Ovary (tissue), 9 donors: ENCODE measurements around the gene PTCH2. TPM values are rescaled to one million over a fixed set of nuclear protein-coding genes. Genes with fewer than 3 reads are reported as not detected.

Source experiments
- DNase-seq, 5 donors: peaks; one replicate each; pipeline ENCODE4 v3.0.0-alpha.2; 2019 to 2020
- H3K27ac ChIP-seq, 2 donors: fragments of 200-600 bp; one replicate each; pipeline versions ENCODE4 v1.5.1 to v1.8.0; 2019 to 2022
- H3K27me3 ChIP-seq: fragments of 200-600 bp; one replicate; pipeline ENCODE4 v1.8.0; 2022
- H3K36me3 ChIP-seq: fragments of 200-600 bp; sonication (generic); one replicate; pipeline ENCODE4 v1.5.1; 2019
- H3K4me1 ChIP-seq: one replicate; pipeline ENCODE4 v1.8.1; 2013; ENCODE audit warnings: mild to moderate bottlenecking, moderate library complexity; ENCODE audit not compliant: insufficient read depth
- H3K4me3 ChIP-seq: fragments of 200-600 bp; sonication (generic); one replicate; pipeline ENCODE4 v1.5.1; 2017
- H3K9me3 ChIP-seq, 2 donors: fragments of 200-600 bp in 1 of 2; sonication (generic) in 1 of 2; one replicate each; pipeline versions ENCODE4 v1.5.1 to v1.8.1; 2013 to 2019; ENCODE audit warnings: mild to moderate bottlenecking in 1 of 2, moderate library complexity in 1 of 2
- EP300 ChIP-seq: sonication (generic); formaldehyde crosslinking; IDR thresholded peaks from one replicate; pipeline ENCODE4 v1.6.1; 2017; ENCODE audit warnings: antibody characterized with exemption
- POLR2A ChIP-seq: fragments of 450-650 bp; IDR thresholded peaks from one replicate; pipeline ENCODE4 v1.6.1; 2017; ENCODE audit warnings: antibody characterized with exemption, mild to moderate bottlenecking, moderate library complexity
- WGBS, 3 donors: extraction: QIAGEN DNeasy Blood & Tissue Kit in 1 of 3; methylation state at CpG; one replicate each; pipeline versions ENCODE4 v1.1.5 to v1.1.7; 2013 to 2017; 5-methylcytosine and 5-hydroxymethylcytosine counted together
- intact Hi-C, 4 donors: fragments of 100-400 bp; cut with DNase I; formaldehyde crosslinking; loops; one replicate each; pipeline versions ENCODE4 v1.11.0 to v1.15.1; 2022 to 2023
- polyA plus RNA-seq, 2 donors: library from polyadenylated mRNA; stranded (reverse); fragments of 200-250 nt in 1 of 2; fragments of 350-450 nt in 1 of 2; fragmentation: Illumina TruSeq in 1 of 2; extraction: RNeasy Lipid Tissue Mini Kit (QIAGEN cat#74804) in 1 of 2; gene quantifications; one replicate each; pipeline ENCODE4 v1.2.3, GENCODE V29; 2013 to 2014
- small RNA-seq: library from RNA; depleted of rRNA; stranded (forward); fragments of <200 nt; gene quantifications from one replicate; pipeline ENCODE3, GENCODE V24; 2016
- total RNA-seq, 7 donors: library from RNA; depleted of rRNA in 2 of 7; stranded (reverse); fragments of >200 nt in 2 of 7; fragmentation: NEBNext Ultra II Directional in 3 of 7; extraction: Animal tissue kit (Norgen Biotek cat#: 25700) in 3 of 7; gene quantifications; one replicate each; pipeline versions ENCODE4 v1.1.0 to v1.2.4, GENCODE V29; 2016 to 2023
- TF ChIP-seq, protein P1 (sequence below), 3 donors: fragments of 450-650 bp in 2 of 3; fragments of 200-600 bp in 1 of 3; IDR thresholded peaks; one replicate each; pipeline versions ENCODE4 v1.5.1 to v1.8.0; 2016 to 2022; ENCODE audit warnings: antibody characterized with exemption in 3 of 3, mild to moderate bottlenecking in 1 of 3
- donor health status: DM: no; HTN: no; CAD: no; lungs with moderate emphysema.
- donor health status: DM: no; HTN: no; CAD: no.
- donor health status: Bipolar disorder and iron deficiency.
- donor health status: DM: yes; HTN: yes; CAD: no.
- donor health status: DM: no; HTN: no; CAD: no.
- donor health status: DM: yes; HTN: yes; CAD: no.

Gene PTCH2
- total and polyA plus RNA-seq, 9 donors, result 1.8 to 21.2 (median 10.7) TPM

- 59 to 70% (median 65%) methylated on average over 14 of the region's 14 CpGs for WGBS, 3 donors
- H3K36me3 ChIP-seq, result no peaks in the 10 kb centered on the region
- H3K9me3 ChIP-seq, result no peaks in the 10 kb centered on the region
- H3K27me3 ChIP-seq, result no peaks in the 10 kb centered on the region
- no peak for TF ChIP-seq POLR2A
- peaks cover 5% of the 10 kb centered on the region for H3K4me1 ChIP-seq
- no peak overlapping the region for H3K27ac ChIP-seq
- intact Hi-C loops, result no loop called here
- H3K4me3 ChIP-seq, result no peak overlapping the region
- no peak for DNase-seq
Measured at GRCh38 chr1:44777547-44777946, 65.5 kb downstream of the PTCH2 start.

DNA sequence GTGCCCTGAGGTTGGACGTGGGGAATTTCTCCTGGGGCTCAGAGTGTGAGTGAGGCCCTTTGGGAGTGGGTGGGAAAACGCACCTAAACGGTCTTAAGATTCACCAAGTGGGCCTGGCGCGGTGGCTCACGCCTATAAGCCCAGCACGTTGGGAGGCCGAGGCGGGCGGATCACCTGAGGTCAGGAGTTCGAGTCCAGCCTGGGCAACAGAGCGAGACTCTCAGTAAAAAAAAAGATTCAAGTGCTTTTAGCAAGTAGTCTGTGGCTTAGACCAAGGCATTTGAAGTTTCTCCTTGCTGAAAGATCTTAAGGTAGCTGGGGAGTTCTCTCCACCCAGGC is 66.4 kb downstream of the PTCH2 start:
- Histone ChIP-seq H3K27me3 (no peaks in the 10 kb centered on the region), H3K36me3 (no peaks in the 10 kb centered on the region), H3K4me1 (peaks cover 5% of the 10 kb centered on the region), H3K27ac (peak overlapping the region; percentile 81 to 94), H3K9me3 (no peaks in the 10 kb centered on the region), H3K4me3 (peak overlapping the region; percentile 74)
- DNase-seq, result no peak
- WGBS, 3 donors, result 11 to 22% (median 16%) methylated on average over 12 of the region's 12 CpGs
- intact Hi-C loops, result no loop called here
- no peak for TF ChIP-seq POLR2A
- TF ChIP-seq EP300, result no peak

- Histone ChIP-seq H3K4me3 (peak overlapping the region; percentile 74), H3K9me3 (no peaks in the 10 kb centered on the region), H3K36me3 (no peaks in the 10 kb centered on the region), H3K27me3 (no peaks in the 10 kb centered on the region), H3K27ac (peak overlapping the region; percentile 81 to 94), H3K4me1 (peaks cover 5% of the 10 kb centered on the region)
- WGBS, 3 donors, result 1 to 4% (median 3%) methylated on average over 25 to 36 of the region's 36 CpGs
- no peak for DNase-seq
- intact Hi-C loops, result no loop called here
- TF ChIP-seq EP300, result no peak
- TF ChIP-seq POLR2A, result no peak
Measured at GRCh38 chr1:44775930-44776729, 66.9 kb downstream of the PTCH2 start.

- peak within 1 kb of the TSS; percentile 74 for H3K4me3 ChIP-seq
- TF ChIP-seq EP300 (no peak), POLR2A (peak; percentile 97)
- TF ChIP-seq, protein P1, sequence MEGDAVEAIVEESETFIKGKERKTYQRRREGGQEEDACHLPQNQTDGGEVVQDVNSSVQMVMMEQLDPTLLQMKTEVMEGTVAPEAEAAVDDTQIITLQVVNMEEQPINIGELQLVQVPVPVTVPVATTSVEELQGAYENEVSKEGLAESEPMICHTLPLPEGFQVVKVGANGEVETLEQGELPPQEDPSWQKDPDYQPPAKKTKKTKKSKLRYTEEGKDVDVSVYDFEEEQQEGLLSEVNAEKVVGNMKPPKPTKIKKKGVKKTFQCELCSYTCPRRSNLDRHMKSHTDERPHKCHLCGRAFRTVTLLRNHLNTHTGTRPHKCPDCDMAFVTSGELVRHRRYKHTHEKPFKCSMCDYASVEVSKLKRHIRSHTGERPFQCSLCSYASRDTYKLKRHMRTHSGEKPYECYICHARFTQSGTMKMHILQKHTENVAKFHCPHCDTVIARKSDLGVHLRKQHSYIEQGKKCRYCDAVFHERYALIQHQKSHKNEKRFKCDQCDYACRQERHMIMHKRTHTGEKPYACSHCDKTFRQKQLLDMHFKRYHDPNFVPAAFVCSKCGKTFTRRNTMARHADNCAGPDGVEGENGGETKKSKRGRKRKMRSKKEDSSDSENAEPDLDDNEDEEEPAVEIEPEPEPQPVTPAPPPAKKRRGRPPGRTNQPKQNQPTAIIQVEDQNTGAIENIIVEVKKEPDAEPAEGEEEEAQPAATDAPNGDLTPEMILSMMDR (IDR thresholded peaks at IDR 0.05), result peak in 1 of 3 donors; percentile 23
- WGBS, 3 donors, result 0 to 1% (median 0%) methylated on average over 45 to 65 of the region's 65 CpGs
- peaks cover 5% of the 10 kb centered on the region for H3K4me1 ChIP-seq
- H3K36me3 ChIP-seq, result no peaks in the 10 kb centered on the region
- peak within 1 kb of the TSS; percentile 81 to 94 for H3K27ac ChIP-seq
- no peaks in the 10 kb centered on the region for H3K27me3 ChIP-seq
- DNase-seq, result peak; percentile 92 to 94 (median 94)
- intact Hi-C loops, result no loop called here
- H3K9me3 ChIP-seq, result no peaks in the 10 kb centered on the region
Measured at GRCh38 chr1:44775078-44775929, 67.7 kb downstream of the PTCH2 start, which contains the start of gene RPS8. Gene RPS8 (plus strand): TSS chr1:44775540. CDS start chr1:44775597, 57 bp downstream.

Small RNA genes lying within 50 kb of the gene (small RNA-seq; reads per million reads assigned to genes)
- gene AL136380.1, result not detected
- 524 reads per million, percentile 96 among the genes with 10 or more reads in this experiment for gene SNORD38A
- not detected for gene SNORD38B
- 1,363 reads per million, percentile 97 among the genes with 10 or more reads in this experiment for gene SNORD46
- not detected for gene SNORD55

Other genes with a start within 250 kb of the PTCH2 start
- 10 to 100 TPM in 5 of 7 donors, 1 to 10 TPM in 2; 5.1 to 17.9 (median 11.4) TPM for gene TMEM53, start 168.8 kb downstream of the PTCH2 start, total RNA-seq
- gene TMEM53, start 168.8 kb downstream of the PTCH2 start, polyA plus RNA-seq, result 10 to 100 TPM in 1 of 2 donors, 1 to 10 TPM in 1; 4.1 to 13.8 TPM
- gene ARMH1, start 168.5 kb downstream of the PTCH2 start, total RNA-seq, result 10 to 100 TPM in 1 of 7 donors, 1 to 10 TPM in 6; 3.1 to 13.8 (median 5.7) TPM
- gene ARMH1, start 168.5 kb downstream of the PTCH2 start, polyA plus RNA-seq, result 1 to 10 TPM; 3.3 to 9.6 TPM
- not detected for gene RNU5D-1, start 112.1 kb downstream of the PTCH2 start, total RNA-seq
- gene RNU5D-1, start 112.1 kb downstream of the PTCH2 start, polyA plus RNA-seq, result not detected
- 1 to 10 TPM in 2 of 7 donors, under 1 TPM in 5; 0.23 to 1.4 (median 0.53) TPM for gene KIF2C, start 103.4 kb downstream of the PTCH2 start, total RNA-seq
- gene KIF2C, start 103.4 kb downstream of the PTCH2 start, polyA plus RNA-seq, result 1 to 10 TPM in 1 of 2 donors, under 1 TPM in 1; 0.96 to 1.5 TPM
- gene RPS8, start 67.7 kb downstream of the PTCH2 start, total RNA-seq, result over 10,000 TPM in 1 of 7 donors, 1,000 to 10,000 TPM in 6; 5,023 to 10,301 (median 5,328) TPM
- gene RPS8, start 67.7 kb downstream of the PTCH2 start, polyA plus RNA-seq, result 1,000 to 10,000 TPM; 3,305 to 7,199 TPM
- gene BEST4, start 55.1 kb downstream of the PTCH2 start, total RNA-seq, result 1 to 10 TPM in 3 of 7 donors, under 1 TPM in 4; 0.50 to 1.7 (median 0.67) TPM
- gene BEST4, start 55.1 kb downstream of the PTCH2 start, polyA plus RNA-seq, result under 1 TPM; 0.25 to 0.29 TPM
- 10 to 100 TPM; 12.3 to 68.6 (median 25.2) TPM for gene PLK3, start 42.9 kb downstream of the PTCH2 start, total RNA-seq
- 1 to 10 TPM; 4.2 to 9.7 TPM for gene PLK3, start 42.9 kb downstream of the PTCH2 start, polyA plus RNA-seq
- gene DYNLT4, start 35.9 kb downstream of the PTCH2 start, total RNA-seq, result 10 to 100 TPM in 1 of 7 donors, 1 to 10 TPM in 2, under 1 TPM in 4; 0.35 to 23.7 (median 0.84) TPM
- under 1 TPM in 1 of 2 donors, not detected in 1; 0.22 TPM for gene DYNLT4, start 35.9 kb downstream of the PTCH2 start, polyA plus RNA-seq
- 10 to 100 TPM in 5 of 7 donors, 1 to 10 TPM in 2; 7.7 to 24.3 (median 19.4) TPM for gene BTBD19, start 34.7 kb downstream of the PTCH2 start, total RNA-seq
- gene BTBD19, start 34.7 kb downstream of the PTCH2 start, polyA plus RNA-seq, result 1 to 10 TPM; 7.1 to 8.5 TPM
- 10 to 100 TPM; 15.0 to 34.5 (median 22.7) TPM for gene EIF2B3, start 143.3 kb upstream of the PTCH2 start, total RNA-seq
- gene EIF2B3, start 143.3 kb upstream of the PTCH2 start, polyA plus RNA-seq, result 10 to 100 TPM; 14.7 to 26.9 TPM
- 10 to 100 TPM; 20.9 to 46.0 (median 36.1) TPM for gene HECTD3, start 168.1 kb upstream of the PTCH2 start, total RNA-seq
- 10 to 100 TPM; 27.7 to 45.0 TPM for gene HECTD3, start 168.1 kb upstream of the PTCH2 start, polyA plus RNA-seq
- gene UROD, start 169.0 kb upstream of the PTCH2 start, total RNA-seq, result 10 to 100 TPM; 69.2 to 92.3 (median 74.7) TPM
- gene UROD, start 169.0 kb upstream of the PTCH2 start, polyA plus RNA-seq, result 10 to 100 TPM; 82.3 to 97.2 TPM